H9 (cell line): ENCODE data around the gene RAB3IL1. TPM values are rescaled to one million over a fixed set of nuclear protein-coding genes. Genes with fewer than 3 reads are reported as not detected.

Experiments used
- DNase-seq: peaks from one replicate; pipeline ENCODE4 v3.0.0-alpha.2; 2017
- H2AFZ ChIP-seq: one replicate; pipeline ENCODE4 v1.6.1; 2013; ENCODE audit warnings: mild to moderate bottlenecking, low read length, control low read depth, moderate library complexity
- H2AK5ac ChIP-seq: 2 replicates; pipeline ENCODE4 v1.6.1; 2013; ENCODE audit warnings: low read length, control low read depth, mixed read lengths; ENCODE audit not compliant: insufficient read length
- H2BK120ac ChIP-seq: one replicate; pipeline ENCODE4 v1.6.1; 2013; ENCODE audit warnings: low read depth, mild to moderate bottlenecking, low read length, control low read depth, inconsistent platforms; ENCODE audit not compliant: poor library complexity, severe bottlenecking
- H2BK12ac ChIP-seq: 2 replicates; pipeline ENCODE4 v1.6.1; 2013; ENCODE audit warnings: low read length, control low read depth, mixed read lengths, low read depth; ENCODE audit not compliant: insufficient read length
- H2BK15ac ChIP-seq: 2 replicates; pipeline ENCODE4 v1.6.1; 2013; ENCODE audit warnings: low read depth, low read length, control low read depth
- H2BK20ac ChIP-seq: one replicate; pipeline ENCODE4 v1.6.1; 2013; ENCODE audit warnings: low read depth, mild to moderate bottlenecking, low read length, control low read depth, inconsistent platforms; ENCODE audit not compliant: poor library complexity, severe bottlenecking
- H2BK5ac ChIP-seq: 2 replicates; pipeline ENCODE4 v1.6.1; 2013; ENCODE audit warnings: low read length, control low read depth, mixed read lengths; ENCODE audit not compliant: insufficient read length
- H3K14ac ChIP-seq: 2 replicates; pipeline ENCODE4 v1.6.1; 2013; ENCODE audit warnings: low read length, control low read depth; ENCODE audit not compliant: insufficient read depth
- H3K18ac ChIP-seq: 2 replicates; pipeline ENCODE4 v1.6.1; 2013; ENCODE audit warnings: low read depth, mild to moderate bottlenecking, mixed read lengths, low read length, control low read depth; ENCODE audit not compliant: insufficient read length
- H3K23ac ChIP-seq: 2 replicates; pipeline ENCODE4 v1.6.1; 2013; ENCODE audit warnings: low read length, control low read depth, mixed read lengths, low read depth; ENCODE audit not compliant: insufficient read length
- H3K23me2 ChIP-seq: 2 replicates; pipeline ENCODE4 v1.6.1; 2013; ENCODE audit warnings: low read depth, mild to moderate bottlenecking, mixed read lengths, low read length, control low read depth; ENCODE audit not compliant: insufficient read length, poor library complexity, severe bottlenecking
- H3K27ac ChIP-seq: 2 replicates; pipeline ENCODE4 v1.5.1; 2013; ENCODE audit warnings: low read length, control low read depth, mixed read lengths, low read depth; ENCODE audit not compliant: insufficient read length
- H3K27me3 ChIP-seq: 2 replicates; pipeline ENCODE4 v1.6.1; 2013; ENCODE audit warnings: low read length, control low read depth, inconsistent platforms; ENCODE audit not compliant: insufficient read depth
- H3K4ac ChIP-seq: 2 replicates; pipeline ENCODE4 v1.6.1; 2013; ENCODE audit warnings: low read depth, mild to moderate bottlenecking, control low read depth, inconsistent platforms, low read length, moderate library complexity
- H3K4me1 ChIP-seq: 2 replicates; pipeline ENCODE4 v1.6.1; 2013; ENCODE audit warnings: low read length, control low read depth, inconsistent platforms; ENCODE audit not compliant: insufficient read depth
- H3K4me2 ChIP-seq: 2 replicates; pipeline ENCODE4 v1.6.1; 2013; ENCODE audit warnings: low read length, control low read depth, mixed read lengths; ENCODE audit not compliant: insufficient read length, insufficient read depth
- H3K56ac ChIP-seq: 2 replicates; pipeline ENCODE4 v1.6.1; 2013; ENCODE audit warnings: low read depth, mild to moderate bottlenecking, mixed read lengths, low read length, control low read depth; ENCODE audit not compliant: insufficient read length
- H3K79me1 ChIP-seq: 2 replicates; pipeline ENCODE4 v1.6.1; 2013; ENCODE audit warnings: low read depth, mild to moderate bottlenecking, moderate library complexity, low read length, control low read depth, inconsistent platforms; ENCODE audit not compliant: insufficient read depth, poor library complexity, severe bottlenecking
- H3K79me2 ChIP-seq: 2 replicates; pipeline ENCODE4 v1.6.1; 2013; ENCODE audit warnings: low read length, control low read depth, inconsistent platforms; ENCODE audit not compliant: insufficient read depth
- H3K9ac ChIP-seq: 2 replicates; pipeline ENCODE4 v1.6.1; 2013; ENCODE audit warnings: low read length, control low read depth, mixed read lengths; ENCODE audit not compliant: insufficient read length; ENCODE audit errors: extremely low read depth
- H3K9me3 ChIP-seq: one replicate; pipeline ENCODE4 v1.6.1; 2013; ENCODE audit warnings: low read depth, low read length, inconsistent platforms; ENCODE audit not compliant: control insufficient read depth
- H3T11ph ChIP-seq: one replicate; pipeline ENCODE4 v1.6.1; 2013; ENCODE audit warnings: mild to moderate bottlenecking, low read length, control low read depth, inconsistent platforms
- H4K20me1 ChIP-seq: one replicate; pipeline ENCODE4 v1.6.1; 2013; ENCODE audit not compliant: control insufficient read depth, insufficient read length, insufficient read depth
- H4K5ac ChIP-seq: 2 replicates; pipeline ENCODE4 v1.6.1; 2013; ENCODE audit warnings: low read depth, mild to moderate bottlenecking, mixed read lengths, low read length, control low read depth; ENCODE audit not compliant: insufficient read length
- H4K8ac ChIP-seq: replicated peaks from 2 replicates; pipeline ENCODE4 v1.6.1; 2013; ENCODE audit warnings: low read length, control low read depth, mixed read lengths, low read depth; ENCODE audit not compliant: insufficient read length
- H4K91ac ChIP-seq: 2 replicates; pipeline ENCODE4 v1.6.1; 2013; ENCODE audit warnings: low read depth, mild to moderate bottlenecking, moderate library complexity, mixed read lengths, low read length, control low read depth; ENCODE audit not compliant: insufficient read length
- H3K27ac Mint-ChIP-seq, 3 experiments: 2 replicates in 2 of 3; 3 replicates in 1 of 3; pipeline ENCODE4 v1.8.0; 2020 to 2021; ENCODE audit warnings: mixed read lengths in 3 of 3, mild to moderate bottlenecking in 1 of 3, moderate library complexity in 1 of 3
- H3K27me3 Mint-ChIP-seq: 2 replicates; pipeline ENCODE4 v1.8.0; 2021; ENCODE audit warnings: low read depth, mild to moderate bottlenecking, moderate library complexity, mixed read lengths
- H3K36me3 Mint-ChIP-seq, 3 experiments: 2 replicates in 2 of 3; 3 replicates in 1 of 3; pipeline ENCODE4 v1.8.0; 2020 to 2021; ENCODE audit warnings: low read depth in 3 of 3, mixed read lengths in 3 of 3; ENCODE audit not compliant: insufficient read depth in 1 of 3
- H3K4me1 Mint-ChIP-seq, 2 experiments: 2 replicates each; pipeline ENCODE4 v1.8.0; 2020; ENCODE audit warnings: mixed read lengths in 2 of 2
- H3K4me3 Mint-ChIP-seq, 2 experiments: 2 replicates in 1 of 2; 3 replicates in 1 of 2; pipeline ENCODE4 v1.8.0; 2020 to 2021; ENCODE audit warnings: mild to moderate bottlenecking in 2 of 2, mixed read lengths in 2 of 2, moderate library complexity in 1 of 2
- H3K9me3 Mint-ChIP-seq, 2 experiments: 2 replicates in 1 of 2; 3 replicates in 1 of 2; pipeline ENCODE4 v1.8.0; 2020; ENCODE audit warnings: mild to moderate bottlenecking in 2 of 2, mixed read lengths in 2 of 2, moderate library complexity in 1 of 2
- WGBS: extraction: QIAGEN DNeasy Blood & Tissue Kit; methylation state at CpG from one replicate; pipeline ENCODE4 v1.1.7; 2013; ENCODE audit warnings: missing lambda C conversion rate, low lambda C conversion rate, mixed read lengths; ENCODE audit not compliant: insufficient read length; ENCODE audit errors: extremely low coverage; 5-methylcytosine and 5-hydroxymethylcytosine counted together
- total RNA-seq: library from RNA; stranded (reverse); gene quantifications from 2 replicates; pipeline ENCODE4 v1.2.1, GENCODE V29; 2021
- TF ChIP-seq, protein P1 (sequence below): fragments of 200-600 bp; sonication (generic); conservative IDR thresholded peaks from 3 replicates; pipeline ENCODE4 v1.8.0; 2021; ENCODE audit warnings: antibody characterized with exemption, mild to moderate bottlenecking

Gene RAB3IL1
- total RNA-seq, 1 experiment from 2014 or later: 2.4 TPM

DNA sequence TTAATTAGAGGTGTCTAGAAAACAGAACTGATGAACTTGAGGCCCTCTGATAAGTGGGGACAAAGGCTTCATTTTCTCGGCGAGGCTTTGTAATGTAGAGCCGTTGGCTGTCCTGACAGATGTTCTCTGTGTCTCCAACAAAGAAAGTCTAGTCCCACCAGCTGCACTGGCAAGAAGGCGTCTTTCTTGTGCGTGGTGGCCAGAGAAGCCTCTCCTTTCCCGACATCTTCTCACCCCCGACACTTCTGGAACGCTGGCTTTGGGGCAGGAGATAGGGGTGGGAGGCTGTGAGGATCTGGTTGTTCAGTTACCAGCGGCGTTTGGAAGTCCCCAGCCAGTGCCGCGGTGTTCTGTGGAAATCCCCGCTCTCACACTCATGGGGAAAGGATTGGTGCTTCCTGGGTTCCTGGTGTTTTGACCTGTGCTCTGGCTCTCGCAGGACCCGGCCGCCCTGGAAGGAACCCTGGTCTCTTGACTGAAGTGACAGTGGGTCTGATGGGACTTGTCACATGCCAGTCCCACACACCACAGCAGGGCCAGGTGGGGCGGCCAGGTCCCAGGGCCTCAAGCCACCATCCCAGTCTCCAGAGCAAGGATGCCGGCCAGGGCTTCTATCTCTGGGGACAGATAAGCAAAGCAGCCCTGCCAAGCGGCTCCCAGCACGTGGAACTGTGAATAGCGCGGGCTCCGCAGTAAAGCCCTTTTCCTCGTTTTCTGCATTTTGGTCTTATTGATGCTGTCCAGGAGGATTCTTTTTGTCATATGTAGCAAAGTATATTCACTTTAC is 66.1 kb downstream of the RAB3IL1 start:
- Histone ChIP-seq H3K9me3 (no peaks in the 10 kb centered on the region), H3K27ac (no peak overlapping the region), H4K8ac (no peak overlapping the region), H3K9ac (no peak overlapping the region), H3K4me1 (no peaks in the 10 kb centered on the region), H3K79me1 (no peaks in the 10 kb centered on the region), H2BK5ac (no peak overlapping the region), H2AFZ (no peak overlapping the region), H2AK5ac (no peak overlapping the region), H3K23me2 (no peaks in the 10 kb centered on the region), H3K79me2 (no peaks in the 10 kb centered on the region; the same call in 1 of the 2 replicates), H4K5ac (no peak overlapping the region), H2BK20ac (no peak overlapping the region), H3T11ph (no peak overlapping the region), H3K14ac (no peak overlapping the region), H3K27me3 (no peaks in the 10 kb centered on the region), H3K4ac (no peak overlapping the region), H2BK120ac (no peak overlapping the region), H2BK15ac (no peak overlapping the region), H4K20me1 (no peaks in the 10 kb centered on the region), H3K4me2 (no peak overlapping the region), H3K23ac (no peak overlapping the region), H3K56ac (no peak overlapping the region), H2BK12ac (no peak overlapping the region), H3K18ac (no peak overlapping the region), H4K91ac (no peak overlapping the region)
- WGBS: no CpG with 5 or more reads among the region's 24 CpGs
- DNase-seq: no peak
- Mint-ChIP-seq H3K4me1 (no peaks in the 10 kb centered on the region), H3K27me3 (no peaks in the 10 kb centered on the region), H3K36me3 (peaks cover 66 to 87% (median 80%) of the 10 kb centered on the region in 3 experiments), H3K27ac (no peak overlapping the region), H3K9me3 (no peaks in the 10 kb centered on the region; a peak in 1 of 5 replicates), H3K4me3 (no peak overlapping the region)
- TF ChIP-seq, protein P1, sequence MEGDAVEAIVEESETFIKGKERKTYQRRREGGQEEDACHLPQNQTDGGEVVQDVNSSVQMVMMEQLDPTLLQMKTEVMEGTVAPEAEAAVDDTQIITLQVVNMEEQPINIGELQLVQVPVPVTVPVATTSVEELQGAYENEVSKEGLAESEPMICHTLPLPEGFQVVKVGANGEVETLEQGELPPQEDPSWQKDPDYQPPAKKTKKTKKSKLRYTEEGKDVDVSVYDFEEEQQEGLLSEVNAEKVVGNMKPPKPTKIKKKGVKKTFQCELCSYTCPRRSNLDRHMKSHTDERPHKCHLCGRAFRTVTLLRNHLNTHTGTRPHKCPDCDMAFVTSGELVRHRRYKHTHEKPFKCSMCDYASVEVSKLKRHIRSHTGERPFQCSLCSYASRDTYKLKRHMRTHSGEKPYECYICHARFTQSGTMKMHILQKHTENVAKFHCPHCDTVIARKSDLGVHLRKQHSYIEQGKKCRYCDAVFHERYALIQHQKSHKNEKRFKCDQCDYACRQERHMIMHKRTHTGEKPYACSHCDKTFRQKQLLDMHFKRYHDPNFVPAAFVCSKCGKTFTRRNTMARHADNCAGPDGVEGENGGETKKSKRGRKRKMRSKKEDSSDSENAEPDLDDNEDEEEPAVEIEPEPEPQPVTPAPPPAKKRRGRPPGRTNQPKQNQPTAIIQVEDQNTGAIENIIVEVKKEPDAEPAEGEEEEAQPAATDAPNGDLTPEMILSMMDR: no peak
